GM18511 (cell line): ENCODE data around the gene BDH1.
"Not testable (repeated sequence)": the region's sequence is repeated elsewhere in the genome, so short reads cannot be mapped to it uniquely, and the experiment has no call there.

Experiments
- ATAC-seq: cut with Tn5 transposase; IDR thresholded peaks from one replicate; pipeline ENCODE4 v1.9.1; 2021; ENCODE audit warnings: mild to moderate bottlenecking, moderate library complexity; ENCODE audit not compliant: unreplicated experiment

The BDH1 gene

DNA sequence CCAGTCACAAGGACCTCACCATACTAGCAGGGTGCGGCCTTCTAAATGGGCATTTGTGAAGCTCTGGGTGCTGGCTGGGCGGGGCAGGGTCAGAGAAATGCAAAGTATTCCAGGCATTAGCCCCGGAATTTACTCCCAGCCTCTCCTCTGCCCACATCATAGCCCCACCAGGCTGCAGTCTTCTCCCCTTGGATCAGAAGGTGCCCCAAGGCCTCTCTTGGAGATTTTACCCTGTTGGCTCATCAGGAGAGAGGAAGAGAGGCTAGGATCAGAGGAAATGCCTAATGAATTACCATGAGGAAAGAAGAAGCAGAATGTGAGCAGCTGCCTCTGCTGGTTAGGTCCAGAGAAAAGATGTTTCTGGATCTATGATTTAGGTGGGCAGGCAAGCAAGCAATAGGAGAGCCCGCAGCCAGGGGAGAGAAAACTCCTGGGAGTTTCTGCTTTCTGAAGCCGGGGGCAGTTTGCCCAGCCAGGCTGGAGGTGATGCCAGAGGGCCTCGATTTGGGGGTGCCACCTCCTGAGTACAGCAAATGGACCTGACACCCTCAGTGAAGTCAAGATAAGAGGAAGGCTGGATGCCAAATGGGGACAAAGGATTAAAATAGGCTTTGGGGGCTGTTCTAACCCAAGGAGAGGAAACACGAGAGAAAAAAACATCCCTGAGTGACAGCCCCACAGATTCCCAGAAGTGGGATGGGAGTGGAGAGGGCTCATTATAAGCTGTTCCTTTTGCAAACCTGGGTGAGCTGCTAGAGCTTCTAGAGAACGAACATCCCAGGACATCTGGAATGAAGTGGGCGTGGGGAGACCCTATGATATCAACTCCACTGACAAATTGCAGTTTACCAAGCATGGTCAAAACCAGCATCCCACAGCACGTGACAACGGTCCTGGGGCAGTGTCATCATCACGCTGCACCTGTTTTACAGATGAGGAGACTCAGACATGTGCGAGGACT lies 65.4 kb downstream of the BDH1 start:
- no peak for ATAC-seq

DNA sequence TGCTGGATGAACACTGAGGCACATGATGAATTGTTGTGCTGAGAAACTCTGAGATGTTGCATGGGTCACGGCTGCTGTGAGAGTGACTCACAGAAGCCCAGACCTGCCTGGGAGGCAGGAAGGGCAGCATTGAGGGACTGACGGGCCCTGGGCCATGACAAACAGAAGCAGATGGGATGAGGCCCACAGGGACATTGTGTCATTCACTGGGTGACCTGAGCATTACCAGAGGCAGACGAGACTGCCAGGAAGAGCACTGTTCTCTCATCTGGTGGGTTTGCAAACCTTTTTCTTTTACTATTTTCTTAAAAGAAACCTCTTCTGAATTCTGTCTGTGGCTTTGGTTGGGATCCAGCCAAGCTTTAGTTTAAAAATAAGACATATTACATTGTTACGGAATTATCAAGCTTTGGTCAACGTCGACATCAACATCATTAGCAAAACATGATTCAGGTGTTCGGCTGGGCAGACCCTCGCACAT lies 67.8 kb downstream of the BDH1 start:
- no peak for ATAC-seq

DNA sequence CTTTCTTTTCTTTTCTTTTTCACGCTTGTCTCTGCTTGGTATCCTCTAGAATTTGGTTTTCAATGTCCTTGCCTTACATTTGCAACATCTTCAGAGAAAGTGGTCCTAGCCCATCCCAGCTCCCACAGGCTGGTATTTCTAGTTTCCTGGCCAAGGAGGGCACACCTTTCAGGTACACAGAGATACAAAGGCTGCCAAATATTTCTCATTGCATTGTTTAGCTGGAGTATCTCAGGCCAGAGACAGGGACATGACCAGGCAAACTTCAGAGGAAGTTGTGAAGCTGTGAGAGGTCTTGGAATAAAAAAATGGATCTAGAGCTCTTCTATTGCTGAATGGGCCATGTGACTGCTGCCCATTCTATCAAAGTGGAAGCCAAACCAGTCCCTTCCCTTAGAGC lies 68.9 kb downstream of the BDH1 start:
- no peak for ATAC-seq

DNA sequence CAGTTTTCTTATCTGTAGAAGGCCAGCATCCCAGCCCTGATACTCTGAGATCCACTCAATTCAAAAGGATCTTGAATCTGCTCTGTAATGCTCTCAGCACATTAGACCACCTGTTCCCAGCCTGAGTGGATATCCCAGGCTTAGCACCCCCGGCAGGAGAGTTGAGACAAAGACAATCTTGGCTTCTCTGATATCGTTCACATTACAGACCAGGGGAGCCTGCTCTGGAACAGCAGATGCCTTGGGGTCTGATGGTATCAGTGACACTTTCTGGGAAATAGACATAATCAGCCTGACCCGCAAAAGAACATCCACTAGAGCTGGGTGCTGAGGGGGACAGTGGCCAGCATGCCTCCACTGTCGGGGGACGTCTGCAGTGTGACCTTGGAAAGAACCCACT lies 70.6 kb downstream of the BDH1 start:
- ATAC-seq: no peak

- no peak for ATAC-seq
These were observed 71.4 kb downstream of the BDH1 start for GRCh38 chr3:197484204-197484901.

DNA sequence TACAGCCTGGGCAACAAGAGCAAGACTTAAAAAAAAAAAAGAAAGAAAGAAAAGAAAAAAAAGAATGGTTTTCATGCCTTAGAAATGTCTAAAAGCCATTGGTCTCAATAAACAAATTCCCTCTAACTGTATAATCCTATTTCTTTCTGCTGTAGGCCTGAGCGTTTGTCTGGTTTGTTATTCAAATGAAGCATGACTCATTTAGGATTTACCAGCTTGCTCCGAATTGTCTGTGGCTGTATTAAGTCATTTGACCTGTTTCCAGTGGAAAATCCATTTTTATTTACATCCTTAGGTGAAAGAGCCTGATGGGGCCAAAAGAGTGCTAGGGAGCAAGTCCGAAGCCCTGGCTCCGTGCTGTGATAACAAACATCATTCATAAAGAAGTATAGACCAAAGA lies 73.8 kb downstream of the BDH1 start:
- no peak for ATAC-seq

- ATAC-seq: no peak
These were observed 75.4 kb downstream of the BDH1 start for GRCh38 chr3:197480320-197480719.

DNA sequence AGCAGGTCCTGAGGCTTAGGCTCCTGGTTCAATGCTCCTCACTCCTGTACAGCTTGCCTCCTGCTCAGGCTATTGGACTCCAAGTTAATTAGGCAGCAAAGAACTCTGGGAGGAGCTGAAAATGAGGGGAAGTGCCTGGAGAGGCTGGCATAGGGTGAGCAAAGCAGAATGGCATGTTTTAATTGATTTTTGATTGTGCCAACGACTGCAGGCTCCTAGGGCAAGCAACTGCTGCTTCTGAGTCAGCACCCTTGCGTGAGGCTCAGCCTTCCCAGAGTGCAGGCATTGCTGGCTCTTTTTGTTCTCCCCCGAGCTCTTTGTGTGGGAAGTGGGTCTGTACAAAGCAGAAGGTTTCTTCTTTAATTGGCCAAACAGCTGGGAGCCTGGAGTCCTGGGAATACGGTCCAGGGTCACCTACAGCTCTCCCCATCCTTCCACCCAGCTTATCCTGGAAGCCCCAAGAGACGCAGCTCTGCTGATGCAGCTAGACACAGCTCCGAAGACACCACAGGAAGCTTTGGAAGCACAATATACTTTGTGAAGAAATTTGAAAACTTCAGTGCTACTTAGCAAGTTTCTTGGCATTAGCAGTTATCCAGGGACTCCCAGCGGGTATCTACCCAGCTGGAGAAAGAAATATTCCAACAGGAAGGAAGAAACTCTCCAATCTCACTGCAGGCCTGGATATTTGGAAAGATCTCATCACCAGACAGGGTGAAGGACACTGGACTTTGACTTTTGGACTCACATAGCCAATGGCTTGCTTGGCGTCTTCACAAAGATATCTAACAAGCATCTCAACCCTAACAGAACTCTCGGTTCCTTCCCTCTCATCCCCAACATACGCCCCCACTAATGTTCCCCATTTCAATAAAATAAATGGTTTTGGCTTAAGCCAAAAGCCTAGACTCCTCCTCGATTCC lies 76.8 kb downstream of the BDH1 start:
- ATAC-seq: no peak

- not testable (repeated sequence) for ATAC-seq
These were observed 78.0 kb downstream of the BDH1 start for GRCh38 chr3:197477816-197478215.

- ATAC-seq: no peak
These were observed 79.7 kb downstream of the BDH1 start for GRCh38 chr3:197475997-197476525.

GRCh38 chr3:197475514-197475913 lies 80.3 kb downstream of the BDH1 start:
- no peak for ATAC-seq

DNA sequence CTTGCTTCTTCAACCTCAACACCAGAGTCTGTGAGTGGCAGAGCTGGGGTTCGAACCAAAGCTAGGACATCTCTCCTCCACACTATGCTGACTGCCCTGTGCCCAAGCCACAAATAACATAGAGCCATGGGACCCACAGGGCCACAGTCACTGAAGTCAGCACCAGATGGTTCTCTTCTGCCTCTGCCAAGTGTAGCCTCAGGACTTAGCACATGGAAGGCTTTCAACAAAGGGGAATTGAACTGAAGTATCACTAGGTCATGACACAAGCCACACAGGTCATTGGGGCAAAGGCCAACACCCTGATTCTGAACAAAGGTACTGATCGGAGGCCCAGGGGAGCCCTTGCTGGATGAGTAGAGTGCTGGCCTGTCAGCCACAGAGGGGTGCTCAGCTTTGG lies 83.6 kb downstream of the BDH1 start:
- ATAC-seq: no peak

DNA sequence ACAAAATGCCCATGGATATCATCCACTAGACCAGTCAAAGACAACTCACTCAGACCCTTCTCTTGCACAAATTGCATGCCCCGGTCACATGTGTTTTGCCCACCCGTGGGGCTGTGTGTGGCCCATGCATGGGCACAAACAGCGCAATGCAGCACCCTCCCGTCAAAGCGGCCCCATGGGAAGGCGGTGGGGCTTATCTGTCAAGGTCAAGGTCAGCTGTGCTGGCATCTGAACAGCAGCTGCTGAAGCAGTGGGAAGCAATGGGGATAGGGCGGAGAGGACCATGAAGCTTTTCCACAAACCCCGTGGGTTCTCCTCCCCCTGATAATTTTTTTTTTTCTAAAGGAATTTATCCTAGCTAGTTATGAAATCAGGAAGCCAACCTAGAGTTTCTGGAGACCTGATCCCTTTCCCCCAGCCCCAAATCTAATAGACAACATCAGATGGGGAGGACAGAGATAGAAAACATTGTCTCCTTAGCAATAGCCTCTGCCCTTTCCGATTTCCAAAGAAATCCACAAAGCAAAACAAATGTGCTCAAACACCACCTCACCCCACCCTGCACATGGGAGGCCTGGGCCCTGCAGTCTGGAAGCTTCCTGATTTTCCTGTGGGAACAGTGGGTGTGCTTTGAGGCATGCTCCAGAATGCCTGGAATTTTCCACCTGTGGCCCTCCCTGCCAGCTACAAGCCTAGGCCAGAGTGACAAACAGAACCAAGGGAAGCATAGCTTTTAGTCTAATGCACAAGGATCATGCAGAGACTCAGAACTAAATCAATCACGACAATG lies 84.4 kb downstream of the BDH1 start:
- no peak for ATAC-seq

DNA sequence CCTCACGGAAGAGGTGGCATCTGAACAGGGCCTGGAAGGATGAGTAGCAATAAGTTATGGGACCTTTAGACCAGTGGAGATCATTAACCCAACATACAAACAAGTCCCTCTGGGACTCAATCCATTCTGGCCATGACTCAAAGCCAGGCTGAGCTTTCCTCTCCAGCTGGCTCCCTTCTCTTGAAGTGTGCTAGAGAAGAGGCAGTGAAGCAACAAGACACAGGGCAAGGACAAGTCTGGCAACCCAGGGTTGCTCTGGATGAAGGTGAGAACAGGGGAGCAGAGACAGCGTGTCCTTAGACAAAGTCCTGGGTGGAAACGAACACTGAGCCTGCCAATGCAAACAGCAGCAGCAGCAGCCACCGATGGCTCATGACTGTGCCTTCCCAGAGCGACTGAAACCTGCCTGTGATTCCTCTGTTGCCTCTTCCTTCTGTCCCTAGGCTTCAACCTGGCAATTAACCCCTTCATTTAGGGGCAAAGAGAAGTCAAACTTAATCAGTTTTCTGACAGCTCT lies 86.8 kb downstream of the BDH1 start:
- ATAC-seq: no peak

- ATAC-seq: no peak
These were observed 87.6 kb downstream of the BDH1 start for GRCh38 chr3:197468167-197468566.

GRCh38 chr3:197466586-197467399 lies 89.0 kb downstream of the BDH1 start:
- no peak for ATAC-seq

DNA sequence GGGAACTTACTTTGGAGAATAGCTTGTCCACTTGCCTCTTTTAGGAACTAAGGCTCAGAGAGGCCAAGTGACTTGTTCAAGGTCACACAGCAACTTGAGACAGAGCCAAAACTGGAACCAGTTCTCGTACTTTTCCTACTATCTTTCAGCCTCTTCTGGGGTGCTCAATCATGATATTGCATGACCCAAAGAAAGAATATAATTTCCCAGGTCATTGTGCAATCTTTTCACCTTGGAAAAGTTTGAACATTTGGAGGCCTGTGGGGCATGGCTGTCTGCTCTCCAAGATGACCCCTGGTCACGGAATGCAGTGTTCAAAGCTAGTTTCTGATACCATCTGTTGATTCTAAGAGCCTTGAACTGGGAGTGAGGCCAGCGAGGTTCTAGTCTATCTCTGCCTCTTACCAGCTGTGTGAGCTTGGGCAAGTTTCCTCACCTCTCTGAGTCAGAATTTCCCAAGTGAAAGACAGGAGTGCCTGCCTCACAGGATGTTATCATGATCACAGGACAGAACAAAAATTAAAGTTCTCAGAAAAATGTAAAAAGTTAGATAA lies 89.7 kb downstream of the BDH1 start:
- no peak for ATAC-seq

DNA sequence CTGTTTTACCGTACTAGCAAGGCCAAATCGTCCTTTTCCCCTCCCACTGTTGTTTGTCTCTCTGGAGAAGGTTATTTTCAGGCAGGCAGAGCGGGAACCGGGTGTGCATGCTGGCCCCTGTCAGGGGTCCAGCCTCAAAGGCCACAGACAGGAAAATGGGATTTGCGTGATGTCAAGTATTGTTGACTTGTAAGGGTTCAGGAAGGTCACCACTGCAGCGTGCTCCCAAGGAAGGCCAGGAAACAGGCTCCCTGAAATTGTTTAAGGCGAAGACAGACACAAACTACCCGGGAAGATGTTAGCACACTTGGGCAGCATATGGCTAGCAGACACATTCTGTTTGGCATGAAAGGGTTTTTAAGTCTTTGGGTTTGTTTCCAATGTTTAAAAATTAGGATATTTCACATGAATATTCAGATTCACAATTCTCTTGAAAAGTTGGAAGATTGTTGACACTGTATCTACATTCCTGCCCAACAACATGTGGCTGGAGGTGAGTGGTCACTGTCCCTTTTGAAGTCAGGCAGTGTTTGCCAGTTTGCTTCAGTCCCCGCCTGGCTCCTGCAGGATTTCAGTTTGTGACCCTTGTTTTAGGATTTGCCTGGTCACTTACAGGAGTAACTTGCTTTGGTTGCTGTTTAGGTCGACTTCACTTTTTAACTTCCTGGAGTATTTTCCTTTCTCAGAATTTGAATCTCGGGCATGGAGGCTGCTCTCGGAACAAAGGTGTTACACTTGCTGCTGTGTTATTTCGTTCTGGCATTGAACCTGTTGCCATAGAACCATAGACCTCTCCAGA lies 90.4 kb downstream of the BDH1 start:
- no peak for ATAC-seq
